ENCODE results near the gene EBF3.

The EBF3 gene

DNA sequence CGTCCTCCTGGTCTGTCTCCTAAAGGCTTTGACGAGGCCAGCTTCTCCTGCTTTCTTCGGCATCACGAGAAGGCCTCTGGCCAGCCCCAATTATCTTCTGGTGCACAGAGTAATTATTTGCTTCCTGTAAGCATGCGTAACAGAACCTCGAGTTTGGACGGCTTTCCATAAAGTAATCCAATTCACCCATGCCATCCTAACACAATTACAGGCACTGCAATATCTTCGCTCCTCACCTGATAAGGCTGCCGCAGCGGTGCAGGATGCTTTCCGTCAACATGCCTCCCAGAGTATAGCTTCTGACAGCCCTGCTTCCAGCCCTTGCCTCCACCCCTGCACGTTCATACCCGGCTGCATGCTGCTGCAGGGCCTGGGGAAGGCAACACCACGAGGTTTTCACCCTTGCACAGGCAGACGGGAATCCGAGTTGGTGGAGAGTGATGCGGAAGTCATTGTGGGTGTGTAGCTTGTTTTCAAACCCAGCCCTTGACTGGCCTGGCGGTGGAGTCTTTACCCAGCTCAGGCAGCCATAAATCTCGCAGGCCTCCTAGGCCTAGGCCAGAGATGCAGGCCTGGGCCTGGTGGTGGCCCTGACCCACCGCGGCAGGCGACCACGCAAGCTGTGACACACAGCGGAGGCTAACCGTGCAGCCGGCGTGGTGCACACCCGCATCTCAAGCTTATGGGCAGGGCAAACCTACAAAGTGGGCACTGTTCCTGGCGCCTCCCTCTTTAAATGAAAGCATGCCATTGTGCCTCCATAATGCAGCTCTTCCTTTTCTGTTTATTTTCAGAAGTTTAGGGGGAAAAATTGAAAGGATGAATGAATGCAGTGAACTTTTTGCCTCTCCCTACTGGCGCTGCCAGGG is 12.7 kb downstream of the EBF3 start:
- TF ChIP-seq, protein P1, sequence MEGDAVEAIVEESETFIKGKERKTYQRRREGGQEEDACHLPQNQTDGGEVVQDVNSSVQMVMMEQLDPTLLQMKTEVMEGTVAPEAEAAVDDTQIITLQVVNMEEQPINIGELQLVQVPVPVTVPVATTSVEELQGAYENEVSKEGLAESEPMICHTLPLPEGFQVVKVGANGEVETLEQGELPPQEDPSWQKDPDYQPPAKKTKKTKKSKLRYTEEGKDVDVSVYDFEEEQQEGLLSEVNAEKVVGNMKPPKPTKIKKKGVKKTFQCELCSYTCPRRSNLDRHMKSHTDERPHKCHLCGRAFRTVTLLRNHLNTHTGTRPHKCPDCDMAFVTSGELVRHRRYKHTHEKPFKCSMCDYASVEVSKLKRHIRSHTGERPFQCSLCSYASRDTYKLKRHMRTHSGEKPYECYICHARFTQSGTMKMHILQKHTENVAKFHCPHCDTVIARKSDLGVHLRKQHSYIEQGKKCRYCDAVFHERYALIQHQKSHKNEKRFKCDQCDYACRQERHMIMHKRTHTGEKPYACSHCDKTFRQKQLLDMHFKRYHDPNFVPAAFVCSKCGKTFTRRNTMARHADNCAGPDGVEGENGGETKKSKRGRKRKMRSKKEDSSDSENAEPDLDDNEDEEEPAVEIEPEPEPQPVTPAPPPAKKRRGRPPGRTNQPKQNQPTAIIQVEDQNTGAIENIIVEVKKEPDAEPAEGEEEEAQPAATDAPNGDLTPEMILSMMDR (IDR thresholded peaks at IDR 0.05; ENCODE audit: extremely low read depth, insufficient read depth, missing control alignments), result no peak
- in situ Hi-C loops (cut with MboI; ENCODE audit: low pct_unique_long_range_greater_than_20kb, low sequenced_read_pairs, unreplicated experiment), result no loop called here
- DNase-seq (ENCODE audit: low spot score), result no peak

DNA sequence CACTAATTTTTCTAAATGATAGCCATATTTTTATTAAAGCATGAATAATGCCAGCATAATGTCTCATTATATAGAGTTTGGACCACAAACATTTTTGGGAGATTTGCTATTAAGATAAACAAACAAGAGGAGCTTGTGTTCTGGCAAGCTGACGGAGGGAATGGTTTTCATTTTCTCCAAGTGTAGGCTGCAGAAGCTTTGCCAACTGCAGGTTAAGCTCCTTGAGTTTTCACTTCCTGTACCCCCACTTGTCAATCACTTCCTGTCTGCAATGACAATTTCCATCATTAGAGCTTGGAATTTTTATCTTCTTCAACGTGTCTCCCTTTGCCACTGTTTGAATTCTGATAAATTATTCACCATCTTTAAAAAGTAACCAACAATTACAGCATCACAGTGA is 13.4 kb downstream of the EBF3 start:
- in situ Hi-C loops (cut with MboI; ENCODE audit: low pct_unique_long_range_greater_than_20kb, low sequenced_read_pairs, unreplicated experiment), result no loop called here
- no peak for DNase-seq (ENCODE audit: low spot score)
- TF ChIP-seq, protein P1 (IDR thresholded peaks at IDR 0.05; ENCODE audit: extremely low read depth, insufficient read depth, missing control alignments), result no peak

DNA sequence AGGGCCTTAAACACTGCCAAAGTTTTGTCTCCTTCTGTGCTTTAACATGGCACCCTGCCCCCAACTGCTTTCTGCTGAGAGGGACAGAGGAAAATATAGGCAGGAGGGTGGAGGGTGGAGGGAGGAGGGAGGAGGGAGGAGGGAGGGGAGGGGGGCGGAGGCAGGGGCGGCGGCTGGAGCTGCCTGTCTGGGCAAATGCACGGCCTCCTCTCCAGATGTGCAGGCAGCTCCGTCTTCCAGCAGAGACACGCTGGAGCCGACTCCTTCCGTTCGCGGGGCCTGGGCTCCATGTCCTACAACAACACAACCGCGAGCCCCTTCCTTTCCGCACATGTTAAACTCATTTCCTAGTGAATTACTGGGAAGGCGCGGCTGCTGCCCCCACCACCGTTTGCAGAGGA is 14.2 kb downstream of the EBF3 start:
- in situ Hi-C loops (cut with MboI; ENCODE audit: low pct_unique_long_range_greater_than_20kb, low sequenced_read_pairs, unreplicated experiment), result no loop called here
- TF ChIP-seq, protein P1 (IDR thresholded peaks at IDR 0.05; ENCODE audit: extremely low read depth, insufficient read depth, missing control alignments), result no peak
- no peak for DNase-seq (ENCODE audit: low spot score)

DNA sequence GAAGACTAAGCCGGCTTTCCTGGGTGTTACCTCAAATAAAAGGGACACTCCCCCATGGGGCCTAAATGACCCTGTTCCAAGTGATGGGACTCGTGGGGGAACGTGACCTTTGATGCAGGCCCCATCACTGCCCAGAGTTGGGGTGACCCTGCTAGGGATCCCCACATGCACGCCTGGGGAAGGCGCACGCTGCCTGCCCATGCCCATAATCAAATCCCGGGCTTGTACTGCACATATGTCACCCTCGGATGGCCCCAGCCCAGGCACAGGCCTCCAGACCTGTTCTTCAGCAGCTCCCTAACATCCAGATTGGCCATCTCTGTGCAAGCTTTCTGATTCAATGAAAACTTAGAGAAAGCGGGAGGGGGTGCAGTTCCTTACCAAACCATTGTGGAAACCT is 14.7 kb downstream of the EBF3 start:
- in situ Hi-C loops (cut with MboI; ENCODE audit: low pct_unique_long_range_greater_than_20kb, low sequenced_read_pairs, unreplicated experiment), result no loop called here
- TF ChIP-seq, protein P1 (IDR thresholded peaks at IDR 0.05; ENCODE audit: extremely low read depth, insufficient read depth, missing control alignments), result no peak
- no peak for DNase-seq (ENCODE audit: low spot score)

DNA sequence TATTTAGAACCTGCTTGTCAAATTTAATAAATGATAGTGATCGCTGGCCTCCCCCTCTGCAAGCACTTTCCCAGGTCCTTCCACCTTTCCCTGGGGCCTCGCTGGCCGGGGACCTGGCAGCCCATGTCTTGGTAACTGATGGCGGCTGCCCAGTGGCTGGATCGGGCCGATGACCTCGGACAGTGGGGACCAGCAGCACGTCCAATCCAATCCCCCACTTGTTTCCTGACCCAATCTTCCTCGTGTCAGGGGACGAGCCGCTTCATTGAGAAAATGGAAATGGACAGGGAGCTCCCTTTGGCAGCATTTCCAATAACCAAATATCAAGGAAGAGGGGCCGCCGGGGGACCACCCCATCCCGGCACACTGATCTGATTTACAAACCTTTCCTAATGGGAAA is 17.2 kb downstream of the EBF3 start:
- TF ChIP-seq, protein P1 (IDR thresholded peaks at IDR 0.05; ENCODE audit: extremely low read depth, insufficient read depth, missing control alignments), result no peak
- no peak for DNase-seq (ENCODE audit: low spot score)
- in situ Hi-C loops (cut with MboI; ENCODE audit: low pct_unique_long_range_greater_than_20kb, low sequenced_read_pairs, unreplicated experiment), result no loop called here

DNA sequence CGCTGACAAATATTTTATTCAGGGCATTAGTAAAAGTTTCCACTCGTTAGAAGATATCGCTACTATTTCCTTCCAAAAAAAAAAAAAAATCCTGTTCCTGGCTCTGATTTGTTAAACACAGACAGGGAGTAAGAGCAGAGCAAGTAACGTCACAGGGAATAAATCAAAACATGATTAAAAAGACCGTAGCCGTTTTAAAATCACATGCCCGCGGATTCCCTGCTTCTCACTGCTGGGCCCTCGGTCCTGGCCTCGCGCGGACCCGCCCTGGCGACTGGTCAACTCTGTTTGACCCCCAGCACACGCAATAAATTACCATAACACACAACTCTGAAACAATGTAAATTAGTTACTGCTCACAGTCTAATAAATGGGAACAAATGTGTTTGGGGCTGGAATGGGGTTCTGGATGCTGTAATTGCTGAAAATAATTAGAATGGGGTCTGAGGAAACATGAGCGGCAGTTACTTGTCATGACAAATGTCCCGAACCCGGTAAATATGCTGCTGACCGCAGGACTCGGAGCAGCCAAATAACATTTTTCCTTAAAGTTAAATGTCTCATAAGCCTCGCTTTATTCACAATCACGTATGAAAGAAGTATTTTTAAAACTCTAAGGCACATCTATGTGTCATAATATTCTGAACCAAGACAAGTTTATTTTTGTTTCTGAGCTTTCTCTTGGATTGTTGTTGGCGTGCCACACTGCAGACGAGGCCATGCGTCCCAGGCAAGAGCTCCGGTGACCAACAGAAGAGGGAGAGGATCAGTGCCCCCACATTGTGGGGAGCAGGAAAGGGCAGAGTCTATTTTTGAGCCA is 17.9 kb downstream of the EBF3 start:
- DNase-seq (ENCODE audit: low spot score), result no peak
- TF ChIP-seq, protein P1 (IDR thresholded peaks at IDR 0.05; ENCODE audit: extremely low read depth, insufficient read depth, missing control alignments), result no peak
- in situ Hi-C loops (cut with MboI; ENCODE audit: low pct_unique_long_range_greater_than_20kb, low sequenced_read_pairs, unreplicated experiment), result no loop called here
